NCI-H1930 (cell line): ENCODE data around the gene HIPK4.
"Not testable (repeated sequence)": the region's sequence is repeated elsewhere in the genome, so short reads cannot be mapped to it uniquely, and the experiment has no call there.

Experiments
- DNase-seq, 2 experiments: peaks; one replicate each; lab custom pipeline; 2025; lab: John Stamatoyannopoulos, UW

Gene HIPK4

GRCh38 chr19:40393894-40394815 is 4.2 kb upstream of the HIPK4 start:
- no peak for DNase-seq

DNA sequence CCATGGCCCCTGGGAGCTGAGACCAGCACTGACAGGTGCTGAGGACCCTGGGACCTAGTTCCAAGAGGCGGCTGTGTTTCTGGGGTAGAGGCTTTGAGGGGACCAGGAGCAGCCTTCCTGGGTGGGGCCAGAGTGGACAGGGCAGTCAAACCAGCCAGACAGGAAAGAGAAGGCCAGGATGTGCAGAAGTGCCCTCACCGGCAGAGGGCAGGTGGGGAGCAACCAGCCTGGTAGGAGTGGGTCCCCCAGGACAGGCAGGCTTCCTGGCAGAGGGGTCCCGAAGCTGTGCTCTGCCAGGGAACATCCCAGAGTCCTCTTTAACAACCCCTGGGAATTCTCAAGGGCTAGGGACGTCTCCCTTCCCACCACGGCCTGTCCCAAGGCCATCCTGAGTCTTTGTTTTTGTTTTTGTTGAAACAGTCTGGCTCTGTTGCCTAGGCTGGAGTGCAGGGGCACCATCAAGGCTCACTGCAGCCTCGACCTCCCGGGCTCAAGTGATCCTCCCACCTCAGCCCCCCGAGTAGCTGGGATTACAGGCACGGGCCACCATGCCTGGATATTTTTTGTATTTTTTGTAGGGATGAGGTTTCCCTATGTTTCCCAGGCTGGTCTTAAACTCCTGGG is 3.0 kb upstream of the HIPK4 start:
- no peak for DNase-seq

GRCh38 chr19:40392123-40392522 is 2.1 kb upstream of the HIPK4 start:
- no peak for DNase-seq

DNA sequence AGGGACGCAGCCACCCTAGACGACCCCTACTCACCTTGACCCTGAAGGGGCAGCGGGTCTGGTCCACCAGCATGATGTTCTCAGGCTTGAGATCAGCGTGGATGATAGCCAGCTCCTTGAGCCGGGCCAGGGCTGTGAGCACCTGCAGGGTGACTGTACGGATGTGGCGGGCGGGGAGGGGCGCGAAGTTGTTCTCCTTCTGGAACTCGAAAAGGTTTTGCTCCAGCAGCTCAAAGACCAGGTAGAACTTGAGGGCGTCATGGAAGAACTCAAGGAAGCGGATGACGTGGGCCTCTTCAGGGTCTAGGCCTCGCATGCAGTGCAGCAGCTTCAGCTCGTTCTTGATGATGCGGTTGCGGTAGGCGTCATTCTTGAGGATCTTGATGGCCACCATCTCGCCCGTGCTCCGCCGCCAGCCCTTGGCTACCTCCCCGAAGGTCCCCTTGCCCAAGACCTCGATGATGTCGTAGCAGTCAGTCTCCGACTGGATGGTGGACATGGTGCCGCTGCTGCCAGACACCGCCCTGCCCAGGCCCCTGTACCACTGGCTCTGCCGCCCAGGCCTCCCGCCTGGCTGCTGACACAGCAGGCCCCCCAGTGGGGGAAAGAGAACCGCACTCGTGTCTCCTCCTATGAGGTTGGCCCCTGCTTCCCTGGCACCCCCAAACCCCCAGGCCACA is 437 bp downstream of the HIPK4 start:
- no peak for DNase-seq

- no peak for DNase-seq
These were observed 1.5 kb downstream of the HIPK4 start for GRCh38 chr19:40388481-40388880.

- DNase-seq, result no peak
These were observed 2.8 kb downstream of the HIPK4 start for GRCh38 chr19:40387155-40387554.

DNA sequence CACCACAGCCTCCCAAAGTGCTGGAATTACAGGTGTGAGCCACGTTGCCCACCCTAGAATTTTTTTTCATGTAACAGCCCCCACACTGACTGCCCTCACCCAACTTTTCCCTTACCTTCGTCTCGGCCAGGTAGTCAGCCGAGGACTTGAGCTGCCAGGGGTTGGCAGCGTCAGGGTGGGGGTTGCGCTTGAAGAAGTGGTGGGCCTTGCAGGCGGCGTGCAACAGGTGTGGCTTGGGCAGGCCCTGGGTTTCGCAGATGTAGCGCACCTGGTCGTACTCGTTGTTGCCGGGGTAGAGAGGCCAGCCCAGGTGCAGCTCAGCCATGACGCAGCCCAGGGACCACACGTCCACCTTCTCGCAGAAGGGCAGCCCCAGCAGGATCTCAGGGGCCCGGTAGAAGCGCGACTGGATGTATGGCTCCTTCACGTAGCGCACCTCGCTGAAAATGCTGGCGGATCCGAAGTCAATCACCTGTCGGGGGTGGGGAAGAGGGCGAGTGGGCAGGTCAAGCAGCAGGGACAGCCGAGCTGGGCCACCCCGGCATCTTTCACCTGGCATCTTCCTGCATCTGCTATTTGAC is 6.2 kb downstream of the HIPK4 start:
- no peak for DNase-seq

DNA sequence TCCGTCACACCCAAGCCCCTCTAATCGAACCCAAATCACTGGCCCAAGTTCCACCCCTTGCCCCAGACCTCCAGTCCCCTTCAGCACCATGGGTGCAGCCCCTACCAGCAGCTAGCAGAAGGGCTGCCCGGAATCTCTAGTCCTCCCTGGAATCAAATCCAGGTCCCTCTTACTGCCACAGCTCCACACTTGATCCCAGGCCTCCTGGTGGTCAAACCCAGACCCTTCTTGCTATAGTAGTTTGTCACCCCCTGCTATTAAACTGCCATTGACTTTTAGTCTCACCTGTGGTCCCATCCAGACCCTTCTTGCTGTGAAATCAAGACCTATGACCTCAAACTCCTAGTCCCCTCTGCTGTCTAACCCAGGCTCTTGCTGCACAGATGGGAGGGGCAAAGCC is 8.7 kb downstream of the HIPK4 start:
- no peak for DNase-seq

DNA sequence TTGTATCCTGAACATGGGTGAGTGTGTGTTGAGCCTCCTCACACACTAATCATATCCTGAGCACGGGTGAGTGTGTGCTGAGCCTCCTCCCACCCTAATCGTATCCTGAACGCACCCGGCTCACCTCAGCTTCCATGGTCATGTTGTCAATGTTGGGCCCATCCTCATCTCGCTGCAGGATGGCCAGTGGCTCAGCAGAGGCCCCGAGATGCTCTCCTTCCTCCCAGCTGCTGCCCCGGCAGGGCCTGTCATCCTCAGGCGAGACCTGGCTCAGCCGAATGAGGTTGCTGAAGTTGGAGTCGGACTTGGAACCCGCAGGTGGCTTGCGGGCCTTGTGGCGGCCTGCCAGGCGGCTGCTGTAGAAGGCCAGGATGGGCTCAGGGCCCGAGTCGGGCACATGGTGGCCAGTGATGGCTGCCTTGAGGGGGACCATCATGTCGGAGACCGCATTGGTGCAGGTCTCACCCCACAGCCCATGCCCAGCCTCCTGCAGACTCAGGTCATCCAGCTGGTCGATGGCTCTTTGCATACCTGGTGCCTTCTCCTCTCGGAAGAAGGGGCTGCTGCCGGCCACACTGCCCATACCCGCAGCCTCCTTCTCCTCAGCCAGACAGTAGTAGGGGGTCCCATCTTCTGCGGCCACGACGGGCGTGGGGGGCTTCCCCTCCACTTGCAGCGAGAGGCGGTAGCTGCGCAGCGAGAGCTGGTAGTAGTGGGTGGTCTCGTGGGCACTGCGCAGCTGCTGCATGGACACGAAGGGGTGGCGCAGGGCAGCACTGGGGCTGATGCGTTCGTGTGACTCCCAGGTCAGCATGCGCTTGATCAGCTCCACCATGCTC is 9.6 kb downstream of the HIPK4 start:
- no peak for DNase-seq

DNA sequence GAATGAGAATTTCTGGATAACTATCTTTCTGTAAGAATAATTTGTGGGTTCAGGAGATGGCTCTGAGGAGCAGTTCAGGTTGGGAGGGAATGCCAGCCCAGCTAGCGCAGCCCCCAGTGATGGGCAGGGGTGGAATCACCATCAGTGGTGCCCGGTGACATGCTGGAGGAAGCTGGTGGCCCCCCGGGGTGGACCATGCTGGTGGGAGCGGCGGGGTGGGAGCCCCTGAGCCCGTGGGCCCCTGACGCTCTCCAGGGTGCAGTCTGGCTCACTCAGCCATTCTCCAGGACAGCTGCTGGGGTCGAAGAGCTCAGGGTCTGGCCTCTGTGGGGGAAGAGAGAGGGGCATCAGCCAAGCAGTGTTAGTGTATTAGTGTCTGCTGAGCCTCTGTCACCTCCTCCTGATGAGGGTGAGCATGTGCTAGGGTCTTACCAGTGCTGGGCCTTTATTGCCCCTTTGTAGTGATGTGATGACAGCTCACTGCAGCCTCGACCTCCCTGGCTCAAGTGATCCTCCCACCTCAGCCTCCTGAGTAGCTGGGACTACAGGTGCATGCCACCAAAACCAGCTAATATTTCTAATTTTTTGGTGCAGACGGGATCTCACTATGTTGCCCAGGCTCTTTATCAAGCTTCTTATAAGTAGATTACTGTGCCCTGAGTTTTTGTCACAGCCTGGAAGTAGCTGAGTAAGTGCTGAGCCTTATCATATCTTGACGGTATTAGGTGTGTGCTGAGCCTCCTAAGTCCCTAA is 10.4 kb downstream of the HIPK4 start:
- no peak for DNase-seq

DNA sequence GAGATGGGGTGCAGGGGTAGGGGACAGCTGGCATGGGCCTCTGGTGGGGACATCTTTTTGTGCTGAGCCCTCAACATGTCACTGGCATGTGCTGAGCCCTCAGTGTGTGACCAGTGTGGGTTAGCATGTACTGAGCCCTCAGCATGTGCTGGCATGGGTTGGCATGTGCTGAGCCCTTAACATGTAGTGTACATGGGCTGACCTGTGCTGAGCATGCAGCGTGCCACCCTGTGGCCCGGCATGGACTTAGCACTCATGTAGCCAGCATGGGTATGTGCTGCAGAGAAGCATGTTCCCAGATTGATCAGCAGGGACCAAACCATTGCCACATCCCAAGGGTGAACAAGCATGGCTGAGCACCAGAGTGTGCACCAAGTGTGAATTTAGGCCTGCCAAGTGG is 11.5 kb downstream of the HIPK4 start:
- DNase-seq, result no peak

DNA sequence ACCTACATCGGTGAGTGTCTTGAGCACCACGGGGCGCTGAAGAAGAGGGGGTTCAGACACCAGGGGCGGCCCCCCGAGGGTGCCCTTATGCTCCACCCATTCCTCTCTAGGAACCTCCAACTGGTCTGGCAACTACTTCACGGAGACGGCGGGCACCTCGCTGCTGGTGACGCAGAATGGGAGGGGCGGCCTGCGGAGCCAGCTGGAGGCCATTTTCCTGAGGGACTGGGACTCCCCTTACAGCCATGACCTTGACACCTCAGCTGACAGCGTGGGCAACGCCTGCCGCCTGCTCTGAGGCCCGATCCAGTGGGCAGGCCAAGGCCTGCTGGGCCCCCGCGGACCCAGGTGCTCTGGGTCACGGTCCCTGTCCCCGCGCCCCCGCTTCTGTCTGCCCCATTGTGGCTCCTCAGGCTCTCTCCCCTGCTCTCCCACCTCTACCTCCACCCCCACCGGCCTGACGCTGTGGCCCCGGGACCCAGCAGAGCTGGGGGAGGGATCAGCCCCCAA is 12.1 kb downstream of the HIPK4 start:
- no peak for DNase-seq

DNA sequence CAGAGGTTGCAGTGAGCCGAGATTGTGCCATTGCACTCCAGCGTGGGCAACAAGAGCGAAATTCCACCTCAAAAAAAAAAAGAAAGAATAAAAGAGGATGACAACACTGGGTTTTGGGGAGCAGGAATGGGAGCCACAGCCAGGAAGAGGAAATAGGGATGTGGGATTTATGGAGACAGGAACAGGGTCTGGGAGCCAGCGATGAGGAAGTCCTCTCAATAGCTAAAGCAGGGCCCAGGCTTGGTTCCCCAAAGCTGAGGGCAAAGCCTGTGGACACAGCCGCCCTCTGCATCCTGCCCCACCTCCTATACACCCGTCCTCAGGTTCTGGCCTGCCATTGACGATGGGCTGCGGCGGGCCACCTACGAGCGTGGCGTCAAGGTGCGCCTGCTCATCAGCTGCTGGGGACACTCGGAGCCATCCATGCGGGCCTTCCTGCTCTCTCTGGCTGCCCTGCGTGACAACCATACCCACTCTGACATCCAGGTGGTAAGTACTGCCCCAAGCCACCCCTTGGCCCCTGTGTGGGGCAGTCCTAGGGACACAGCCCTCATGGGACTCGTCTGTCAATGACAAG is 13.6 kb downstream of the HIPK4 start:
- DNase-seq, result no peak

DNA sequence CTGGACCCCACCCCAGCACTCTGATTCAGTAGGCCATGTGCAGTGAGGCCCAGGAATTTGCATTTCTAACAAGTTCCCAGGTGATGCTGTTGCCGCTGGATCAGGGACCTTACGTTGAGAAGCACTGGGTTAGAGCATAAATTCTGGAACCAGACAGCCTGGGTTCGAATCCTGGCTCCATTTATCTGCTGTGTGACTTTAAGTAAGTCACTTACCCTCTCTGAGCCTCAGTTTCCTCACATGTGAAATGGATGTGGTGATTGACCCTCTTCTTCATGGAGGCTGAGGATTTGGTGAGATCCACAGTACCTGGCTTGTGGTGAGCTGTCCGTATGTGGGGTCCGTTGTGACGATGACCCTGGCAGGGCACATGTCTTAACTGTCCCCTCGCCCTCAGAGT is 15.9 kb downstream of the HIPK4 start:
- no peak for DNase-seq

DNA sequence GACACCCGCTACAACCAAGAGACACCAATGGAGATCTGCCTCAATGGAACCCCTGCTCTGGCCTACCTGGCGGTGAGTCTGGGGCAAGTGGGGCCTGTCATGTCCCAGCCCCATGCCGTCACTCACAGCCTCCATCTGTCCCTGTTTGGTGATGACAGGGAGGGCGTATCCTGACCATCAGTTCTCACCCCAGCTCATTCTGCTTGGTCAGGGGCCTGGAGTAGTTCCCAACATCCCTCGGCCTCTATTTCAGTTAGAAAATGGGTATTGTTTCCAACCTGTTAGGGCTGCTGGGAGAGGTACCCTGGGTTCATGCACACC is 18.2 kb downstream of the HIPK4 start:
- no peak for DNase-seq

- DNase-seq, result no peak
These were observed 18.8 kb downstream of the HIPK4 start for GRCh38 chr19:40370997-40371801.

GRCh38 chr19:40370253-40370652 is 19.7 kb downstream of the HIPK4 start:
- not testable (repeated sequence) for DNase-seq

GRCh38 chr19:40369797-40370196 is 20.2 kb downstream of the HIPK4 start:
- no peak for DNase-seq

GRCh38 chr19:40367577-40368434 is 22.2 kb downstream of the HIPK4 start:
- DNase-seq, result no peak
